ENCODE measurements around the gene UQCRC2. TPM values are rescaled to one million over a fixed set of nuclear protein-coding genes. Genes with fewer than 3 reads are reported as not detected.
"Not testable (repeated sequence)": the region's sequence is repeated elsewhere in the genome, so short reads cannot be mapped to it uniquely, and the experiment has no call there.

Gene UQCRC2
- total RNA-seq, result 100 to 1,000 TPM; 213 to 237 TPM

GRCh38 chr16:21952793-21953540, at the start of gene UQCRC2:
Gene UQCRC2, plus strand, starts transcription at chr16:21953361. Its CDS starts 63 bp downstream, at chr16:21953424.
- ChIA-PET CTCF (interaction anchor here (1.0 to 1.2 kb wide), 2 partner anchors 234 to 239 kb away, joined by 3 read pairs; no protein-coding TSS in a partner anchor), POLR2A (interaction anchor here (0.8 to 1.2 kb wide), 4 partner anchors 9 to 235 kb away, joined by 3 to 7 read pairs (median 4); no protein-coding TSS in a partner anchor)

DNA sequence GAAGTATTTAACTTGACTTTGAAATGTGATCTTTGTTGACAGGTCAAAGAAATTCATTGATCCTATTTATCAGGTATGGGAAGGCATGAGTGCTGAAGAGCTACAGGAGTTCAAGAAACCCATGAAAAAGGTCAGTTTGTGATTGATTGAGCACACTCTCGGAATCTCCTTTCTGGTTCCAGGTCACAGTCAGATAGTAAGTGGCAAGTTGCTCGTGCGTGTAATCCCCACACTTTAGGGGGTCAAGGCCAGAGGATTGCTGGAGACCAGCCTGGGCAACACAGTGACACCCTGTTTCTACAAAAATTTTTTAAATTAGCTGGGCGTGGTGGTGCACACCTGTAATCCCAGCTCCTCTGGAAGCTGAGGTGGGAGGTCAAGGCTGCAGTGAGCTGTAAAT, 20.5 kb upstream of the UQCRC2 start:
- POLR2A ChIA-PET, CTCF ChIA-PET: not testable (repeated sequence)

DNA sequence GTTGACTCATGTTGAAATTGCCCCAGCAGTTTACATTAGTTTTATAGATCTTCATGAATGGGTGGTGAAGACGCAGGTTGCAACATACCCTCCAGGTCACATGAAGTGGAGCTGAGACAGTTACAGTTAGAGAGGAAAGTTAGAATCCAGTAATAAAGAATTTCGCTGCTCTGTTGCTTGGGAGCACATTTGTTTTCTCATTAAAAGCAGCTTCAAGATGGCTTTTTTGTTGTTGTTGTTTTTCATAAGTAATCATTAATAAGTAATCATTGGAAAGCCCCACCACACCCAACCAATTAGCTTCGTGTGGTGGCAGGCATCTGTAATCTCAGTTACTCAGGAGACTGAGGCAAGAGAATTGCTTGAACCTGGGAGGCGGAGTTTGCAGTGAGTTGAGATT, 19.8 kb upstream of the UQCRC2 start:
- POLR2A ChIA-PET, CTCF ChIA-PET: not testable (repeated sequence)

GRCh38 chr16:21933790-21934189, 19.4 kb upstream of the UQCRC2 start:
- CTCF ChIA-PET, result interaction anchor here (0.7 kb wide), 1 partner anchor 491 kb away, joined by 3 read pairs; no protein-coding TSS in a partner anchor
- POLR2A ChIA-PET, result not testable (repeated sequence)

- POLR2A ChIA-PET, CTCF ChIA-PET: not testable (repeated sequence)
Measured at GRCh38 chr16:21936216-21936615, 16.9 kb upstream of the UQCRC2 start.

DNA sequence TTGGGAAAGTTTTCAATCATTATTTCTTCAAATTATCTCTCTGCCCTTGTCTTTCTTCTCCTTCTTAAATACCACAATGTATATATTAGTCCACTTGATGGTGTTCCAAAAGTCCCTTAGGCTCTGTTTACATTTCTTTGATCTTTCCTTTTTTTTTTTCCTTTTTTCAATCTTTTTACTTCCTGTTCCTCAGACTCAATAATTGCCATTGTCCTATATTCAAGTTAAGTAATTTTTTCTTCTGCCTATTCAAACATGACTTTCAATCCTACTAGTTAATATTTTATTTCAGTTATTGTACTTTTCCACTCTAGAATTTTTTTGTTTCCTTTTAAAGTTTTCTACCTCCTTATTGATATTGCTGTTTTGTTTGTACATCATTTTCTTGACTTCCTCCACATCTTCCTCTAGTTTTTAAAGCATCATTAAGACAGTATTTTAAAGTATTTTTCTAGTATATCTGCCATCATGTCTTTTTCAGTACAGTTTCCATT, 15.8 kb upstream of the UQCRC2 start:
- CTCF ChIA-PET, result no interaction called here
- POLR2A ChIA-PET, result no interaction called here

DNA sequence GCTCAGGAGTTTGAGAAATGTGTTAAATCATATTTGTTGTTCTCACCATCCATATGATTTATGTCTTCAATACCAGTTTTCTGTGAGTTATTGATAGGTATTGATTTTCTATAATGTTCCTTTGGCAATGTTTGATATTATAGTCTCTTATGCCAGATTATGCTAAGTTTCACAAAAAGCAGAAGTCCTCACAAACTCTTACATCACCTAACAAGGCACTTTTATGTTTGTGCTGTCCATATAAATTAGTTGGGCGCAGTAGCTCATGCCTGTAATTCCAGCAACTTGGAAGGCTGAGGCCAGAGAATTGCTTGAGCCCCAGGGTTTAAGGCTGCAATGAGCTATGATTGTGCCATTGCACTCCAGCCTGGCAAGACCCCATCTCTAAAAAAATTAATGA, 12.6 kb upstream of the UQCRC2 start:
- CTCF ChIA-PET, result no interaction called here

GRCh38 chr16:21943571-21943970, 9.6 kb upstream of the UQCRC2 start:
- POLR2A ChIA-PET, result no interaction called here
- CTCF ChIA-PET, result no interaction called here

More for the DNA sequence above, 12.6 kb upstream of the UQCRC2 start:
- POLR2A ChIA-PET, result no interaction called here

DNA sequence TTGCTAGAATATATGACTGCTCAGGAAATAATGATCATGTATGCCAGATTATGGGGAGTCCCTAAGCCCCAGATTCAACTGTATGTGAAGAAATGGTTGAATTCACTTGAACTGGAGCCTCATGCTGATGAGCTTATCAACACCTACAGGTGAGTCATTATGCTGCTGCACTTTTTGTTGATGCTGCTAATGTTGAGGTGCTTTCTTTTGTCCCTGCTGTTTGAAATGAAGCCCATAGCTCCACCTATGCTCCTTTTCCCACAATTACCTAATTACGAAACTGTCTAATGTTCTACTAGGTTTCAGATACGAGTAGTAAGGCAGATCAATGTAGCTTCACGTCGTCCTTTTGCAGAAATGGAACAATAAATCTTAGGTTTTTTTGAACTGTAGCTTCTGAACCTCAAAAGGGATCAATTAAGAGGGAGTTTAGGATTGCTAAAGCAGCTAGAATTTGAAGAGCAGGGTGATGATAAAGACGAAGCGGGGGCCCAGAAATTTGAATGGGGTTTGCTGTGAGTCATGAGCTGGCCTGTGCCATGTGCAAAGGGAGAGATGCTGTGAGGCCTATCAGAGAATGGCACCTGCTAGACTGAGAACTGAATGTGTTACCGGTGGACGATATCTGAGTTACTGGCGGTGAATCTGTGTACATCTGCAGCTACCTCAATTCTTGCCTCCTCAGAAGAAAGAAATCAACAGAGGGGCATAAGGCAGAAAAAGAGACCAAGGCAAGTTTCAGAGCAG, 6.1 kb upstream of the UQCRC2 start:
- CTCF ChIA-PET, result no interaction called here

DNA sequence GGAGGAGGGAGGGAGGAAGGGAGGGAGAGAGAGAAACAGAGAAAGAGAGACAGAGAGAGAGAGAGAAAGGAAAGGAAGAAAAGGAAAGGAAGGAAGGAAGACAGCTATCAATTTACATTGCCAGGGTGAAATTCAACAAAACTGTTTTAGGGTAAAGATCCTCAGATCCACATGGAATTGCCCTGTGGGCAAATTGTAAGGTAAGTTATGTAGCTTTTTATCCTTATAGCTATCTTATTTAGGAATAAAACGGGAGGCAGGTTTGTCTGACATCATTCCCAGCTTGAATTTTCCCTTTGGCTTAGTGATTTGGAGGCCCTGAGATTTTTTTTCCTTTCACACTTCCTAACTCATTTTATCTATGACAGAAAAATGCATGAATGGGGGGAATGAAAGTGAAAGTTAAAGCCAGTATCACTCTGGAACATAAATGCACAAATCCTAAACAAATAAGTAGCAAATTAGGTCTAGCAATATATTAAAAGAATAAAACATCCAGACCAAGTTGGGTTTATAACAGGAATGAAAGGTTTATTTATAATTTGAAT, 3.4 kb upstream of the UQCRC2 start:
- POLR2A ChIA-PET, result interaction anchor here (0.6 kb wide), 1 partner anchor 128 kb away, joined by 3 read pairs; no protein-coding TSS in a partner anchor
- CTCF ChIA-PET, result interaction anchor here (2.1 kb wide), 1 partner anchor 240 kb away, joined by 7 read pairs; no protein-coding TSS in a partner anchor

More for the DNA sequence above, 6.1 kb upstream of the UQCRC2 start:
- POLR2A ChIA-PET, result no interaction called here

- POLR2A ChIA-PET, result interaction anchor here (0.6 kb wide), 1 partner anchor 51 kb away, joined by 4 read pairs; no protein-coding TSS in a partner anchor
Measured at GRCh38 chr16:21950782-21951521, 2.2 kb upstream of the UQCRC2 start.

DNA sequence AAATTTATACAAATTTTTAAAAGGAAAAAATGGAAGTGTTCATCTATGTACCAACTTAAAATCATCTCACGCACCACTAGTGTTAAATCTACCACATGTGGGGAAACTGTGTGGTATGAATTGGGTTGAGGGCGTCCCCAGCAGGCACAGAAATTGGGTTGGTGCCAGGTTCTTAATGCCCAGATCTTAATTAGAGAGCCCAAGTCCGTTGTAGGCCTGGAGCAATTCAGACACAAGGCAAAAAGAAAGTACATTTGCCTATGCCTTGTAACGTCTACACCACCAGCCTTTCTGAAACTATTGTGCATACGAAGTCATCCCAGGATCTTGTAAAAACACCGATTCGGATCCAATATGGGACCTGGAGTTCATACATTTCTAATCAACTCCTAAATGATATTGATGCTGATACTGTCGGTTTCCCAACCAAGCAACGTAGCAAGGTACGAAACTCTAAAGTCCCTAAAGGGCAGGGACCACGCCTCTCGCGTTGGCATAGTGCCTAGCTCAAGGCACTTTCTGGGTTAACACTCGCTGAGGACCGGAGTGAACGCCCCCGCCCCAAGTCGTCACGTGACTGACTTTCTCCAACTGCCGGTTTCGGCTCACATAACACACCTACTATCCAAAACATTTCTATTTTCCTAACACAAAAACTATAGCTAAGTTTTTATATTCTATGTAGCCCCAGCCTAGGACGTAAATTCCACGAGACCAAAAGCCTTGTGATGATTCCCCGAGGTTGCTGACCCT, 945 bp upstream of the UQCRC2 start:
- ChIA-PET CTCF (interaction anchor here (1.0 kb wide), 1 partner anchor 235 kb away, joined by 3 read pairs; no protein-coding TSS in a partner anchor), POLR2A (interaction anchor here (0.7 to 0.9 kb wide), 3 partner anchors 11 to 236 kb away, joined by 3 to 7 read pairs (median 5); no protein-coding TSS in a partner anchor)

More at GRCh38 chr16:21950782-21951521, 2.2 kb upstream of the UQCRC2 start:
- CTCF ChIA-PET, result no interaction called here

DNA sequence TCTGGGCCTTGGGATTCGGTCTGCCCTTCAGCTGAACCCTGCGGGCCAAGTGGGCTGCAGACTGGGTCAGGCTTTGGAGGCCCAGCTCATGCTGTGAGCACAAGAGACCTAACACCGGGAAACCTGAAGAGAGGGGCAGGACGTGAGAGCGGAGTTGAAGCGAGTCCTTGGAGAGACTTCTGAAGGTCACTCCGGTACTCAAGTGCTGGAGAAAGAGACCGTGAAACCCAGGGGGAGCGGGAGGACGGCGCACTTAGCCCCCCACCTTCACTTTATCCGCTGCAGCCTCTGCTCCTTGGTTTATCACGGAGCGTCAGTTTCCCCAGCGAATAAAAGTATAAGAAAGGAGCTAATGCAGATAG, 361 bp downstream of the UQCRC2 start:
- POLR2A ChIA-PET, result interaction anchor here (1.0 to 1.2 kb wide), 2 partner anchors 9 to 133 kb away, joined by 3 to 4 read pairs; no protein-coding TSS in a partner anchor
- CTCF ChIA-PET, result interaction anchor here (1.2 kb wide), 1 partner anchor 238 kb away, joined by 3 read pairs; no protein-coding TSS in a partner anchor

DNA sequence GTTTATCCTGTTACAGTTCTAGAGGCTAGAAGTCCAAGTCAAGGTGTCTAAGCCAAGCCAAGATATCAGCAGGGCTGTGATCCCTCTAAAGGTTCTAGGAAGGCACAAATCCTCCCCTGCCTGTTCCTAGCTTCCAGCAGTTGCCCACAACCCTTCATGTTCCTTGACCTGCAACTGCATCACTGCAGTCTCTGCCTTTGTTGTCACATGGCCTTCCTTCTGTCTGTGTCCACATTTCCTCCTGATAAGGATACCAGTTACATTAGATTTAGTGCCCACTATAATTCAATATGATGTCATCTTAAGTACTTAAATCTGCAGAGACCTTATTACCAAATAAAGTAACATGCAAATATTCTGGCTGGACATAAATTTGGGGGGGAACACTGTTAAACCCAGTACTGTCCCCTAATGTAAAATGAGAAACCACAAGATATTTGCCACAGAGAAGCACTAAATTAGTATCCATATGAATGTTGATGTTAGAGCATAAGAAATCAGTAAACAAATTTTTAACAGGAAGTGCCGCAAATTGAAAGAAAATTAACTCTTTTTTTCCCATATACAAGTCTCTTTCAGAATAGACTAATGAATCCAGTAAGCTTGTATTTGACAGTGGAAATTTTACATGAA, 4.7 kb downstream of the UQCRC2 start:
- ChIA-PET CTCF (interaction anchor here (0.7 kb wide), 1 partner anchor 32 kb away, joined by 3 read pairs; no protein-coding TSS in a partner anchor), POLR2A (no interaction called here)

DNA sequence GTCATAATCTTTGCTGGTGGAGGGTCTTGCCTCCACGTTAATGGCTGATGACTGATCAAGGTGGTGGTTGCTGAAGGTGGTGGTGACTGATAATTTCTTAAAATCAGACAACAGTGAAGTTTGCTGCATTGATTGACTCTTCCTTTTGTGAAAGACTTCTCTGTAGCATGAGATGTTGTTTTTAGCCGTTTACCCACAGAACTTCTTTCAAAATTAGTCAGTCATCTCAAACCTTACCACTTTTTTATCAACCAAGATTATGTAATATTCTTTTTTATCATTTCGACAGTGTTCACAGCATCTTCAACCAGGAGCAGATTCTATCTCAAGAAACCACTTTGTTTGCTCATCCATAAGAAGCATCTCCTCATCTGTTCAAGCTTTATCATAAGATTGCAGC, 5.9 kb downstream of the UQCRC2 start:
- POLR2A ChIA-PET, result no interaction called here
- CTCF ChIA-PET, result no interaction called here

GRCh38 chr16:21962475-21962874, 9.3 kb downstream of the UQCRC2 start:
- CTCF ChIA-PET, result no interaction called here
- POLR2A ChIA-PET, result interaction anchor here (1.0 to 1.2 kb wide), 2 partner anchors 9 to 10 kb away, joined by 3 read pairs; partner anchors contain the start of gene UQCRC2

DNA sequence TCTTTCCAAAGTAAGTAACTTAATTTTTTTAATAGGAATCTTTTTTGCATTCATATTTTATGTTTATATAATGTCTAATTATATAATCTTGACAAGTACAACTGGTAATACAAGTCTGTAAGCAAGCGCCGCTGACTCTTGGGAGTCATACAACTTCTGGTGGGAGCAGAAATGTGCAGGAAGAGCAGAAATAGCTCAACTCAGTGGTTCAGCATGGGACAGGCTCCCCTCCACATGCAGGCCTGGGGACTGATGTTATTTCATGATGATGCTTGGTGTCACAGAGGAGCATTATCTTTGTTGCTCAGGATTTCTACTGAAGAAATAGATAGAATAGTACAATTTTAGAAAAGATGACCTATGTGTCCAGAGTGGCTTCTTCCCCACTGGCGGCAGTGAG, 10.7 kb downstream of the UQCRC2 start:
- ChIA-PET CTCF (no interaction called here), POLR2A (interaction anchor here (0.5 kb wide), 1 partner anchor 952 kb away, joined by 3 read pairs; no protein-coding TSS in a partner anchor)

DNA sequence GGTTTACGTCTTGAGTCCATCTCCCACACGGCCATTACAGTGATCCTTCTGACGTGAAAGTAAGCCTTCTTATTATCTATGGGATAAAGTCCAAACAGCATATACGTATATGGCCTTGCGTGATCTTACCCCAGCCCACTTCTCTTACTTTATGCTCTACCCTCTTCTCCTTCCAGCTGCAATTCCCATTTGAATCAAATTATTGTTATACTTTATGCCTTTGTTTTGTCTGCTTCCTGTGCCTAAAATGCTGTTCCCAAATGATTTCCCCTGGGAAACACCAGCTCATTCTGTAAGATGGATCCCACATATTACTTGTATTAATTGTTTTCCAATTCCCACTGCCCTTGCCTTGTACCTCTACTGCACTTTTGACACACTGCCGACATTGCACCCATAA, 11.2 kb downstream of the UQCRC2 start:
- POLR2A ChIA-PET, result interaction anchor here (0.5 kb wide), 1 partner anchor 952 kb away, joined by 3 read pairs; no protein-coding TSS in a partner anchor
- CTCF ChIA-PET, result no interaction called here

Data from activated CD8-positive, alpha-beta memory T cell treated with anti-CD3 and anti-CD28 coated beads for 36 hours (primary cell).